GM21529 (cell line): ENCODE measurements around the gene SCN8A.

Experiments used
- ATAC-seq: cut with Tn5 transposase; IDR thresholded peaks from one replicate; pipeline ENCODE4 v1.9.1; 2021; ENCODE audit not compliant: unreplicated experiment

The SCN8A gene

GRCh38 chr12:51666696-51667095 is 75.7 kb downstream of the SCN8A start:
- ATAC-seq = no peak

- ATAC-seq = no peak
Observed at GRCh38 chr12:51667269-51667668, 76.2 kb downstream of the SCN8A start.

DNA sequence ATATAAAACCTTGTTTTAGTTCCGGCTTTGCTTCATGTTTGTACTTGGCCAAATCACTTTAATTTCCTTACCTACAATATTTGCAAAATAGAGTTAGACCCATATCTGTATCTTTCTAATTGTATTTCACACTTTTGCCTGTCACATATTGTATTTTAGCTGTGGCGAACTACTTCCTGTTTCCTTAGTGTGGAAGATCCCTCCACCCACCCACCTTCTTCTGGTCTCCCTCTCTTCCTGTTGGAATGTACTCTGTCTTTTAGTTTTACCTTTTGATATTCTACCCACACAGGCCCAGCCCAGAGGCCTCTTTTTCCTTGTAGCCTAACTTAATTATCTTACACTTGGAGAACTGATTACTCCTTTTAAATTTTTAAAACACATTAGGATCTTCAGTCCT is 78.2 kb downstream of the SCN8A start:
- no peak for ATAC-seq

- no peak for ATAC-seq
Observed at GRCh38 chr12:51669996-51670395, 79.0 kb downstream of the SCN8A start.

GRCh38 chr12:51672334-51672733 is 81.3 kb downstream of the SCN8A start:
- ATAC-seq = no peak

DNA sequence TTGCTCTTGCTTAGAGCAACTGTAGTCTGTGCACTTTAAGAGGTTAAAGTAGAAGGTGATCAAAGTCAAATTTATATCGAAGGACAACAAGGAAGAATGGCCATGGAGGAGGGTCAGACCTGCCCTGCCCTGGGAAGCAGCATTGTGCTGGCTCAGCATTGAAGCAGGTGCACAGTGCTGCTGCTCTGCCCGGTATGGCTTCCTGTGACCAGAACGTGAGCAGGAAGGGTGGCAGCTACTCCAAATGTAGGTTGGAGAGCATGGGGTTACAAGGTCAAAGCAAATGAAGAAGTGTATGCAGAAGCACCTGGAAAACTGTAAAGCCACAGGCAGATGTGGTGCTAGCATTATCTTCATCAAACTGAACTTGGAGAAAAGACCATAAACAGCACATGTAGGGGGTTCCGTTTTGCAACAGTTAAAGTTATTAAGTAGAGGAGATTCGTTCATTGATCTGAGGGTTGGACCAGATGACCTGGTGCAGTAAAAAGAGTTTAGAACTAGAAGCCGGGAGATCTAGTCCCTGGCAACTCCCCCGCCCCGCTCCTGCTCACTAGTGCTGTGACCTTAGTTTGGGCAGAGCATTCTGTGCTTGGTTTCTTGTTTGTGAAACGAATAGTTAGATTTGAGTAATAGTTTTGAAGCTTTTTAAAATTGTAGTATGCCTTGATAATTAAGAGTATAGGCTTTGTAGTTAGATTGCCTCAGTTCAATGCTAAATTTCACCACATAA is 84.2 kb downstream of the SCN8A start:
- ATAC-seq = no peak

GRCh38 chr12:51676875-51677274 is 85.8 kb downstream of the SCN8A start:
- ATAC-seq = no peak

DNA sequence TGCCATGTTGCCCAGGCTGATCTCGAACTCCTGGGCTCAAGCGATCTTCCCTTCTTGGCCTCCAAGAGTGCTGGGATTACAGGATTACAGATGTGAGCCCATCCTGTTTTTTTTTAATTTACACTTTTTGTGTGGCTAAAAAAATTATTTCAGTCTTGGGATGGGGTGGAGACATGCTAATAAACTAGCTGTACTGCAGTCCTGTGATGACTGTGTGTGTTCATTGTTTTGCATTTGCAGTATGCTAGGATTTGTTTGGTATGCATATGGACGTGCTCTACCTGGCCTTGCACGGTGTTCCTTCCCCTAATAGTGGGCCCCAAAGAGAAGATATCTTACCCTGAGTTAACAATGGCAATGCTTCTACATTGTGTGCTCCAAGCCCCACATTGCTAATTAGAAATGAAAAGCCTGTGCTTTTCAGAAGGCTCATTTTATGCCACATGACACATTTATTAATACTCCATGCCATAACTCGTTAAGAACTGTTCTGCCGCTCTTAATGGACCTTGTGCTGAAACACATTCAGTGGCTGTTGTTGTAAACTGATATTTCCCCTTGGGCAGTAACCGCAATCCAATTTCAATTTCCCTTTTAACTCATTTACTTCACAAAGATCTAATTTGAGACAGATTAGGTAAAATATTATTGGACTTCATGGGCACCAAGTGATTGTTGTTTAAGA is 86.4 kb downstream of the SCN8A start:
- no peak for ATAC-seq

DNA sequence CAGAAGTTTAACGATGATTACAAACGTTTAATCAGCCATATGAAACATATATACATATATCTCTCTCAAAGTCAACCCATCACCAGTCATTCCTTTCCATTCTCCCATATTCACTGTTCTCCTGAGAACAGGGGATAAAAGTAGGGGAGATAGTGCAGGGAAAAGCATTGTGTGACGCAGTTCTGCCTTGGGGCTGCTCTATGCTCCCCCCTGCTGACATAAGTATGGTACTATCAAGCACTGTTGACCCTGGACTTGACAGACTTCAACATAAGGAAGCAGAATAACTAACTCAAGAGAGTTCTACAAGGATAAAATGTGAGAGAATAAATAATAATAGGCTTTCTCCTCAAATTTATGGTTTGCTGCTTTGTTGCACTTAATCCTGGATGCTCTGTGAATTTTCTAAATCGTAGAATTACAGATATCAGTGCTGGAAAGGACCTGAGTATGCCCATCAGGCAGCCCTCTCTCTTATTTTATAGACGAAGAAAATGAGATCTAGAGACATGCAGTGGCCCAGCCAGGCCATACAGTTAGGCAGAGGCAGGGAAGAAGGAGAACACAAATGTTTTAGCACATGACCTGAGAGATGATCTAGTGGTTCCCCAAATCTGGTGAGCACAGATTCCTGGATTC is 87.2 kb downstream of the SCN8A start:
- ATAC-seq = no peak

GRCh38 chr12:51682981-51683380 is 91.9 kb downstream of the SCN8A start:
- ATAC-seq = no peak

- ATAC-seq = no peak
Observed at GRCh38 chr12:51683763-51684357, 92.8 kb downstream of the SCN8A start.

- no peak for ATAC-seq
Observed at GRCh38 chr12:51686727-51687126, 95.7 kb downstream of the SCN8A start.

DNA sequence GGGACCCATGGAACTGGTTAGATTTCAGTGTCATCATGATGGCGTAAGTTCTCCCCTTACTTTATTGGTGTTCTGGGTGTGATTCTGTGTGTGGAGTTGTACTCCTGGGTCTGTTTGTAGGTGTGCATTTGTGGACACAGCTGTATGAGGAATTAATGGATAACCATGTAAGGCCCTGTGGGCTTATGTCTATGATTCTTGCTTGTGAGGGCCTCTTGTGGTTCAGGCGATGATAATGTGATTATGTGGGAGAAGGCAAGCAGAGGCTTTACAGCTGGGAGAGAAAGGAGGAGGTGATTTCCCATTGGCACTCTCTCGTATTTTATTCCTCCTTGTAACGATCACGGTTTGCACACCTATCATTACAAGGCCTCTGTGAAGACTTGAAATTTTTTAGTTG is 96.1 kb downstream of the SCN8A start:
- no peak for ATAC-seq

GRCh38 chr12:51687614-51688013 is 96.6 kb downstream of the SCN8A start:
- no peak for ATAC-seq

GRCh38 chr12:51689983-51690382 is 99.0 kb downstream of the SCN8A start:
- no peak for ATAC-seq

- ATAC-seq = no peak
Observed at GRCh38 chr12:51692016-51692415, 101.0 kb downstream of the SCN8A start.

DNA sequence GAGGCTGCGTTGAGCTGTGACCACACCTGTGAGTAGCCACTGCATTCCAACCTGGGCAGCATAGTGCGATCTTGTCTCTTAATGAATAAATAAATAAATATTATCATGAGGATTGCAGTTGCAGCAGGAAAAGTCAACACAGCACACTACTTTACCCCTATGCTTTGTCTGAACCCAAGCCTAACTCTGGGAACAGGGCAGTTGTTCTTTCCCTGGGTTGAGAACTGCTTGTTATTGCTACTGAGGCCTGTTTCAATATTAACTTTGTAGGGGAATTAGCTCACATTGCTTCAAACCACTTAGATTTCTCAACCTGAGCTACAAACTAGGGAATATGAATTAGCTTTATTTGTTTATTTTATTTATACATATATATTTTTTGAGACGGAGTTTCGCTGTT is 102.5 kb downstream of the SCN8A start:
- no peak for ATAC-seq

GRCh38 chr12:51694146-51694545 is 103.1 kb downstream of the SCN8A start:
- ATAC-seq = no peak

DNA sequence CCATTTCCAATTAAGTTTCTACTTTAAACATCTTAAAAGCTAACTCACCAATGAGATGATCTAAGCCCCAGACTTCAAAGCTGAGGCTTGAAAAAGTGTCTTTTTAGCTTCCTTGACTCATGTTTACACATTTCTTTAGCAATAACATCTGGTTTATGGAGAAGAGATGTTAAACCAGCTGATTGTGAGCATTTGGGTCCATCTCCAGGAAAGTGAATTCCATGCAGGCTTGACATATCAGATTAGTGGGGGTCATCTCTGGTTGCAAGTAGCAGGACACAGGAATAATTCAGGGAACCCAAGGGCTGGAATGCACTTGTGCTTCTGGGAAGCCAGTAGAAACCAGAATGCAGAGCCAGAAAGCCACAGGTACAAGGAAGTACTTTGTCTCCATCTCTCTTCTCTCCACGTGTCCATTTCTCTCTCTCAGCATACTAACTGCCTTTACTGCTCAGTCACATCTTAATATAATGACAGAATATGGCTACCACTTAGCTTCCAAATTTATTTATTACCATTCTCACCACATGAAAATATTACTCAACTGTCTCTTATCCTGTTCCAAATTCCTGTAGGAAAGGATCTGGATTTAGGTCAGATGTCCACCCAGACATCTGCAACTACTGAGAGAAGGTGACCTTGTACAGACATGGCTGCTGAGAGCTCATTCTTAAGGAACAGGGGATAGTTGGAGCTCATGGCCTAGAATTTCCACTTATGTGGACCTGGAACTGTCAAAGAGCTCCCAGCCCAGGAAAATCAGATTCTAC is 104.4 kb downstream of the SCN8A start:
- no peak for ATAC-seq

- no peak for ATAC-seq
Observed at GRCh38 chr12:51699219-51699618, 108.2 kb downstream of the SCN8A start.

DNA sequence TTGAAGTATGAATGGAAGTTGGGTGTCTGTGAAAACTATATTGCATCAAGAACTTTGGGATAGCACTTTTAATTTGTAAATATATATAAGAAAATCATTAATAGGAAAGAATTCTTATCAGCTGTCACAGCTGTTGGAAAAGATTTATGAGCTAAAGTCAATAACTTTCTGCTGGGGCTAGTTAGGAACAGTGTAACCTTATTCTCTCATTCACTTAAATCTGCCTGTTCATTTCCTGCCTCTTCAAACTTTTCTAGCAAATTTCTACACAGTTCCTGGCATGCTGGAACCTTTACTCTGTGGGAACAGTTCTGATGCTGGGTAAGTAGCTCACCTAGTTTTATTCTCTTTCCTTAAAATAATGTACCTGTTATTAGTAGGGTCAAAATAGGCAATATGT is 109.9 kb downstream of the SCN8A start:
- ATAC-seq = no peak
